GM18951 (cell line): ENCODE measurements around the gene GLI1.
"Not testable (repeated sequence)": the region's sequence is repeated elsewhere in the genome, so short reads cannot be mapped to it uniquely, and the experiment has no call there.

Experiments
- POLR2A ChIP-seq: IDR thresholded peaks from 4 replicates; pipeline ENCODE4 v1.6.1; 2011; ENCODE audit warnings: mild to moderate bottlenecking; ENCODE audit not compliant: insufficient read length, insufficient read depth; ENCODE audit errors: extremely low read depth
- in situ Hi-C: fragments of 300-500 bp; cut with MboI; formaldehyde crosslinking; loops from one replicate; pipeline ENCODE4 v1.12.0; 2022; ENCODE audit warnings: low sequenced_read_pairs, mixed read lengths, inconsistent platforms; ENCODE audit not compliant: unreplicated experiment

Gene GLI1

GRCh38 chr12:57512665-57513064 lies 53.1 kb downstream of the GLI1 start:
- TF ChIP-seq POLR2A: no peak
- in situ Hi-C loops: no loop called here

DNA sequence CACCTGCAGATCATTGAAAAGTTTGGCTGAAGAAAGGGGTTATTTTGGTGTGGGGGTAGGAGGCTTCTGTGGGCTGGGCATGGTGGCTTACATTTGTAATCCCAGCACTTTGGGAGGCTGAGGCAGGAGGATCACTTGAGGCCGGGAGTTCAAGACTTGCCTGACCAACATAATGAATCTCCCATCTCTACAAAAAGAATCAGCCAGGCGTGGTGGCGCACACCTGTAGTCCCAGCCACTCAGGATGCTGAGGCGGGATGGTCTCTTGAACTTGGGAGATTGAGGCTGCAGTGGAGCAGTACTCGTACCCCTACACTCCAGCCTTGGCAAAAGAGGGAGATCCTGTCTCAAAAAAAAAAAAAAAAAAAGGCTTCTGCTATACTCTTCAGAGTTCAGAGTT lies 53.7 kb downstream of the GLI1 start:
- in situ Hi-C loops: no loop called here
- no peak for TF ChIP-seq POLR2A

DNA sequence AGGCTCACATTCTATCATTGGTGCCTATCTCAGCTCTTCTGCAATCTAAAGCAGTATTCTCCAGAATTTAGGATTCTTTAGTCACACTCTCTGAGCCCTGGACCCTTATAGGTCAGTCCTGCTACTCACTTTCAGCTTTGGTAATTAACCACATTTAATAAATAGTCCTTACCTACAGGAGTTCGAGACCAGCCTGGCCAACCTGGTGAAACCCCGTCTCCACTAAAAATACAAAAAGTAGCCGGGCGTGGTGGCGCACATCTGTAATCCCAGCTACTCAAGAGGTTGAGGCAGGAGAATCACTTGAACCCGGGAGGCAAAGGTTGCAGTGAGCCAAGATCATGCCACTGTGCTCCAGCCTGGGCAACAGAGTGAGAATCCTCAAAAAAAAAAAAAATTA lies 54.1 kb downstream of the GLI1 start:
- in situ Hi-C loops: not testable (repeated sequence)

DNA sequence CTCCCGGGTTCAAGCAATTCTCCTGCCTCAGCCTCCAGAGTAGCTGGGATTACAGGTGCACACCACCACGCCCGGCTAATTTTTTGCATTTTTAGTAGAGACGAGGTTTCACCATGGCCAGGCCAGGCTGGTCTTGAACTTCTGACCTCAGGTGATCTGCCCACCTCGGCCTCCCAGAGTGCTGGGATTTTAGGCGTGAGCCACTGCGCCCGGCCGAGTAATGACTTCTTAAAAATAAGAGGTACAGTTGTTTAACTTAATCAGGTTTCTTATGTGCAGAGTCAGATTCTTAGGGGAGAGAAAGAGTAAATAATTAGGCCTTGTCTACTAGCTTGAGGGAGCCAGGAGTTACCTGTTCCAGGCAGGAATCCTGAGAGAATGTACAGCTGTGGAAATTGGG lies 54.7 kb downstream of the GLI1 start:
- in situ Hi-C loops: not testable (repeated sequence)

- TF ChIP-seq POLR2A: no peak
- in situ Hi-C loops: no loop called here
Observed at GRCh38 chr12:57514720-57515407, 55.3 kb downstream of the GLI1 start.

GRCh38 chr12:57515408-57515933 lies 55.9 kb downstream of the GLI1 start:
- in situ Hi-C loops: no loop called here
- no peak for TF ChIP-seq POLR2A

DNA sequence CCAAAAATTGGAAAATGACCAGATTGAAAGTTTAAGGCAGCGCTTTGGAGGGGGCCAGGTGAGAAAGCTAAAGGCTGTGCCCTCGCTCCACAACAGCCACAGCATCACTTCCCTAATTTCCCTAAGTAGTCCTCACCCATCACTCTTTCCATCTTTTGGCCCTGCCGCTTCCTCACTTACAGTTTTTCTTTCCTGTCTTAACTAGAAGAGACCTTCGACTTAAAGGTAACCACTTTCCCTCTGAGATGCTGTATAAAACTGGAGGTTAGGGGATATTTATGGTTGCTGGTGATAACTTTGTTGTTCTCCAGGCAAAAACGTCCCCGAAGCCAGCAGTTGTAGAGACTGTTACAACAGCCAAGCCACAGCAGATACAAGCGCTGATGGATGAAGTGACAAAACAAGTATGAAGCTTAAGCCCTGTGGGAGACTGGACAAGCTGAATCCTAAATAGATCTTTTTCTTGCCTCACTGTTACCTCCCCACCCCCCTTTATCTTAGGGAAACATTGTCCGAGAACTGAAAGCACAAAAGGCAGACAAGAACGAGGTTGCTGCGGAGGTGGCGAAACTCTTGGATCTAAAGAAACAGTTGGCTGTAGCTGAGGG lies 56.5 kb downstream of the GLI1 start:
- in situ Hi-C loops: no loop called here
- no peak for TF ChIP-seq POLR2A

DNA sequence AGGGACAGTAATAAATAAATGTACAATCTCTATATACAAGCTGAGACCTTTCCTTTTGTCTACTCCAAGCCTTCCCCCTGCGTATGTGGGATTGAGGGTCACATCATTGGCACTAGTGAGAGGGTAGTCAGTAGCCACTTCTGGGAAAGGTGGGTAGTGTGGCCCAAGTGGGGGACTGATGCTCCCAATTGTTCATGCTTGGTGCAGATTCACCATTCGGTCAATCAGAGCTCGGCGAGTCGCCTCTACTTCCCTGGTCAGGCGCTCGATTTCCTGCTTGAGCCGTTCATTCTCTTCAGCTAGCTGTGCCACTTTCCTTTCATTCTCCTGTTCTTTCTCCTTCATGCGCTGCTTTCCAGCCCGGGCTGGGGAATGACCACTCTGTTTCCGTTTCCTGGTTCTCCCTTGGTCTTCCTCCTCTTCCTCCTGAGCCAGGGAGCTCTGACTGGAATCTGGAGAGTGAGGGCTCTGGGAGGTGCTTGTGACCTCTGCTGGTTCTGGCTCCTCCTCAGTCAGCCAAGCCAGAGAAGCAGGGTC lies 57.1 kb downstream of the GLI1 start:
- in situ Hi-C loops: no loop called here
- TF ChIP-seq POLR2A: no peak

DNA sequence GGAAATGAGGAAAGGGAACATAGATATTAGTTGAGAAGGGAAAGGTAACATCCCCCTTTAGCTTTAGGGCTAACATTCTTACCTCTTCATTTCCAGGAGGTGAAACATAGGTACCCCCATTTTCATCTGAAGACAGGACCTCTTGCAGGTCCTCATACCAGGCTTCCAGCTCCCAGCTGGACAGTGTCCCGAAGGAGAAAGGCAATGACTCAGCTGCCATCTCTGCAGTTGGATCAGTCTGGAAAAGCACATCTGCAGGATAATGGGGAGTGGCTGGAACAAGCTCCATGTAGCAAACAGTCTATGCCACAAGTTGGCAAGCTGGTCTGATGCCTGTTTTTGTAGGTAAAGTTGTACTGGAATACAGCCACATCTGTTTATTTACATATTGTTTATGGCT lies 57.6 kb downstream of the GLI1 start:
- no peak for TF ChIP-seq POLR2A
- in situ Hi-C loops: no loop called here

- in situ Hi-C loops: not testable (repeated sequence)
Observed at GRCh38 chr12:57517718-57518117, 58.1 kb downstream of the GLI1 start.

DNA sequence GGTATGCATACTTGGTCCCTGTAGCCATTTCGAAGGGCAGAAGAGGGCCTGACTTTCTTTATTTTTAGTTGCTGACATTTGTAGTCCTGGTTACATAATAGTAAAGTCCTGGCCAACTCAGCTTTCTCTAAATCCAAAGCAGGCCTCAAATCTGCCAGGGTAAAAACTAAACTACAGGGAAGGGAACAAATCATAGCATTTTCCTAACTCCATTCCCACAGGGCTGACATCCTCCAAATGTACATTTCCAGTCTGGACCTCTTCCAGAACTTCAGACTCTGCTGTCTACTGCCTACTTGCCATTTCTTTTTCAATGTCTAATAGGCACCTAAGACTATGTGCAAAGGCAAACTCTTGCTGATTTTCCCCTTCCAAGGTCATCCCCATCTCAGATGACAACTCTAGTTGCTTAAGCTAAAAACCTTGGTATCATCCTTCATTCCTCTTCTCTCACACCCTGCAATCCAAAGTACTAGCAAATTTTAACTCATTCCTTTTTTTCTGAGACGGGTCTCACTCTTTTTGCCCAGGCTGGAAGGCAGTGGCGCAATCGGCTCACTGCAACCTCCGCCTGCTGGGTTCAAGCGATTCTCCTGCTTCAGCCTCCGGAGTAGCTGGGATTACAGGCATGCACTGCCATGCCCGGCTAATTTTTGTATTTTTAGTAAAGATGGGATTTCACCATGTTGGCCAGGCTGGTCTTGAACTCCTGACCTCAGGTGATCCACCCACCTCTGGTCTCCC lies 58.8 kb downstream of the GLI1 start:
- in situ Hi-C loops: no loop called here

GRCh38 chr12:57518920-57519795 lies 59.6 kb downstream of the GLI1 start:
- in situ Hi-C loops: no loop called here

More for the DNA sequence above, 58.8 kb downstream of the GLI1 start:
- TF ChIP-seq POLR2A: no peak

GRCh38 chr12:57519796-57520052 lies 60.1 kb downstream of the GLI1 start:
- in situ Hi-C loops: no loop called here

More at GRCh38 chr12:57518920-57519795, 59.6 kb downstream of the GLI1 start:
- TF ChIP-seq POLR2A: no peak

More at GRCh38 chr12:57519796-57520052, 60.1 kb downstream of the GLI1 start:
- TF ChIP-seq POLR2A: no peak
